NCI-H1694 (cell line): ENCODE results near the gene FST.

Source experiments
- DNase-seq: peaks from one replicate; lab custom pipeline; 2025; lab: John Stamatoyannopoulos, UW

Gene FST

GRCh38 chr5:53473633-53474032 lies 6.8 kb upstream of the FST start:
- DNase-seq, result no peak

- no peak for DNase-seq
Measured at GRCh38 chr5:53475320-53475719, 5.1 kb upstream of the FST start.

- DNase-seq, result no peak
Measured at GRCh38 chr5:53476019-53476418, 4.4 kb upstream of the FST start.

- DNase-seq, result no peak
Measured at GRCh38 chr5:53476531-53477480, 3.6 kb upstream of the FST start.

- peak; percentile 85 for DNase-seq
Measured at GRCh38 chr5:53478411-53479044, 1.9 kb upstream of the FST start.

GRCh38 chr5:53479045-53479589 lies 1.3 kb upstream of the FST start:
- DNase-seq, result no peak

GRCh38 chr5:53479590-53480415 lies 626 bp upstream of the FST start:
- DNase-seq, result no peak

- no peak for DNase-seq
Measured at GRCh38 chr5:53481159-53481886, 894 bp downstream of the FST start.

GRCh38 chr5:53481887-53482716 lies 1.7 kb downstream of the FST start:
- no peak for DNase-seq

GRCh38 chr5:53482717-53483638 lies 2.5 kb downstream of the FST start:
- DNase-seq, result no peak

GRCh38 chr5:53487436-53487835 lies 7.0 kb downstream of the FST start:
- no peak for DNase-seq

- DNase-seq, result no peak
Measured at GRCh38 chr5:53488195-53488722, 7.8 kb downstream of the FST start.

GRCh38 chr5:53490747-53491146 lies 10.3 kb downstream of the FST start:
- DNase-seq, result no peak

- no peak for DNase-seq
Measured at GRCh38 chr5:53501054-53501453, 20.6 kb downstream of the FST start.

- no peak for DNase-seq
Measured at GRCh38 chr5:53503562-53504218, 23.3 kb downstream of the FST start.

GRCh38 chr5:53507013-53507412 lies 26.6 kb downstream of the FST start:
- no peak for DNase-seq

GRCh38 chr5:53508125-53508524 lies 27.7 kb downstream of the FST start:
- no peak for DNase-seq

GRCh38 chr5:53512539-53512938 lies 32.1 kb downstream of the FST start:
- DNase-seq, result no peak

GRCh38 chr5:53515988-53516387 lies 35.6 kb downstream of the FST start:
- DNase-seq, result no peak
